OCI-LY7 (cell line): ENCODE measurements around the gene LRBA. TPM values are rescaled to one million over a fixed set of nuclear protein-coding genes. Genes with fewer than 3 reads are reported as not detected.
"Not testable (repeated sequence)": the region's sequence is repeated elsewhere in the genome, so short reads cannot be mapped to it uniquely, and the experiment has no call there.

Source experiments
- BruUV-seq: library from RNA; stranded (reverse); fragments of 400-500 nt; replicated peaks from 2 replicates; lab custom pipeline; 2021; lab: Mats Ljungman, UMichigan
- CTCF ChIA-PET: fragments of 300-600 bp; sonication (Branson Sonifier 250); formaldehyde crosslinking; loops from one replicate; lab custom pipeline; 2022; ENCODE audit warnings: antibody characterized with exemption; ENCODE audit not compliant: unreplicated experiment; lab: Charles Lee
- POLR2A ChIA-PET: fragments of 300-600 bp; sonication (Branson Sonifier 250); formaldehyde crosslinking; loops from one replicate; lab custom pipeline; 2022; ENCODE audit warnings: antibody characterized with exemption; lab: Charles Lee
- DNase-seq: peaks from one replicate; pipeline ENCODE4 v3.0.0-alpha.2; 2015; ENCODE audit warnings: low spot score
- H2AFZ ChIP-seq: fragments of 200-600 bp; sonication (generic), shearing (Covaris generic); 2 replicates; pipeline ENCODE4 v1.6.1; 2014; ENCODE audit warnings: mild to moderate bottlenecking, antibody characterized with exemption, low read length, moderate library complexity
- H3K27ac ChIP-seq: fragments of 200-600 bp; sonication (generic); 2 replicates; pipeline ENCODE4 v1.5.1; 2014; ENCODE audit warnings: mixed run types, low read depth, mild to moderate bottlenecking, moderate library complexity, low read length, inconsistent platforms; ENCODE audit not compliant: poor library complexity, severe bottlenecking
- H3K36me3 ChIP-seq: fragments of 200-600 bp; sonication (generic); 2 replicates; pipeline ENCODE4 v1.6.1; 2014; ENCODE audit warnings: mild to moderate bottlenecking, antibody characterized with exemption, low read length, moderate library complexity, mixed read lengths; ENCODE audit not compliant: insufficient read depth
- H3K4me1 ChIP-seq: fragments of 200-600 bp; sonication (generic); 2 replicates; pipeline ENCODE4 v1.5.1; 2014; ENCODE audit warnings: mild to moderate bottlenecking, low read length; ENCODE audit not compliant: insufficient read depth, poor library complexity, severe bottlenecking
- H3K4me2 ChIP-seq: fragments of 200-600 bp; sonication (generic); 2 replicates; pipeline ENCODE4 v1.6.1; 2014; ENCODE audit warnings: mild to moderate bottlenecking, low read length
- H3K4me3 ChIP-seq: fragments of 200-600 bp; sonication (generic); 2 replicates; pipeline ENCODE4 v1.5.1; 2014; ENCODE audit warnings: mild to moderate bottlenecking, low read depth, low read length; ENCODE audit not compliant: poor library complexity, severe bottlenecking
- H3K79me2 ChIP-seq: fragments of 200-600 bp; sonication (generic); 2 replicates; pipeline ENCODE4 v1.6.1; 2016; ENCODE audit warnings: low read depth, mild to moderate bottlenecking, low read length, moderate library complexity, mixed read lengths; ENCODE audit not compliant: insufficient read depth
- H3K9me2 ChIP-seq: fragments of 200-600 bp; sonication (generic); 2 replicates; pipeline ENCODE4 v1.6.1; 2016; ENCODE audit warnings: mild to moderate bottlenecking, low read length, mixed read lengths; ENCODE audit not compliant: insufficient read depth
- H3K9me3 ChIP-seq: fragments of 200-600 bp; sonication (generic); 2 replicates; pipeline ENCODE4 v1.6.1; 2014; ENCODE audit warnings: mild to moderate bottlenecking, mixed run types, low read length, mixed read lengths
- H4K20me1 ChIP-seq: fragments of 200-600 bp; sonication (generic); 2 replicates; pipeline ENCODE4 v1.6.1; 2014; ENCODE audit warnings: mild to moderate bottlenecking, antibody characterized with exemption, low read length, moderate library complexity, mixed read lengths; ENCODE audit not compliant: insufficient read depth
- CTCF ChIP-seq: fragments of 200-600 bp; sonication (generic); conservative IDR thresholded peaks from 2 replicates; pipeline ENCODE4 v1.5.1; 2014; ENCODE audit warnings: mild to moderate bottlenecking, antibody characterized with exemption, low read length, moderate library complexity, mixed read lengths
- EZH2phosphoT487 ChIP-seq: fragments of 200-600 bp; sonication (generic); IDR thresholded peaks from 2 replicates; pipeline ENCODE4 v1.6.1; 2018; ENCODE audit warnings: low read depth, borderline replicate concordance, mild to moderate bottlenecking, mixed run types, antibody characterized with exemption, low read length, moderate library complexity, mixed read lengths
- intact Hi-C: fragments of 100-400 bp; cut with micrococcal nuclease; formaldehyde crosslinking; loops from one replicate; pipeline ENCODE4 v1.10.0; 2022; ENCODE audit not compliant: unreplicated experiment
- total RNA-seq, 2 experiments: library from RNA; depleted of rRNA in 1 of 2; stranded (reverse); fragments of >200 nt in 1 of 2; shearing (Covaris generic) in 1 of 2; gene quantifications; 2 replicates each; pipeline ENCODE4 v1.2.3, GENCODE V29; 2014 to 2022

LRBA gene
- total RNA-seq, 2 experiments from 2014 or later, result 60.4 to 66.7 TPM

- H2AFZ ChIP-seq, result no peak overlapping the region
- no TSS peak for BruUV-seq
- intact Hi-C loops, result no loop called here
- H3K4me2 ChIP-seq, result no peak overlapping the region
- H3K4me1 ChIP-seq, result no peaks in the 10 kb centered on the region
- no peaks in the 10 kb centered on the region for H3K9me3 ChIP-seq
- TF ChIP-seq CTCF (no peak), EZH2phosphoT487 (no peak)
- POLR2A ChIA-PET, result interaction anchor here (1.4 kb wide), 1 partner anchor 23 kb away, joined by 4 read pairs; no protein-coding TSS in a partner anchor
- H3K36me3 ChIP-seq, result no peaks in the 10 kb centered on the region
- H3K9me2 ChIP-seq, result no peaks in the 10 kb centered on the region
- H4K20me1 ChIP-seq, result no peaks in the 10 kb centered on the region
- no peak overlapping the region for H3K27ac ChIP-seq
- no peak for DNase-seq
- no peaks in the 10 kb centered on the region for H3K79me2 ChIP-seq
- CTCF ChIA-PET, result no interaction called here
- H3K4me3 ChIP-seq, result no peak overlapping the region
Measured at GRCh38 chr4:150567070-150567469, 448.0 kb downstream of the LRBA start.

- BruUV-seq, H3K27ac ChIP-seq, H2AFZ ChIP-seq, H4K20me1 ChIP-seq, H3K9me3 ChIP-seq, H3K36me3 ChIP-seq, H3K4me3 ChIP-seq, CTCF ChIA-PET, intact Hi-C loops, H3K4me1 ChIP-seq, H3K79me2 ChIP-seq, H3K4me2 ChIP-seq, DNase-seq, H3K9me2 ChIP-seq: not testable (repeated sequence)
- POLR2A ChIA-PET, result interaction anchor here (0.6 kb wide), 1 partner anchor 1537 kb away, joined by 3 read pairs; no protein-coding TSS in a partner anchor
Measured at GRCh38 chr4:150564967-150565366, 450.1 kb downstream of the LRBA start.

- no TSS peak for BruUV-seq
- H2AFZ ChIP-seq, result no peak overlapping the region
- H3K36me3 ChIP-seq, result no peaks in the 10 kb centered on the region
- H3K9me2 ChIP-seq, result no peaks in the 10 kb centered on the region
- no peak overlapping the region for H3K4me2 ChIP-seq
- H4K20me1 ChIP-seq, result no peaks in the 10 kb centered on the region
- no peak for DNase-seq
- TF ChIP-seq EZH2phosphoT487 (no peak), CTCF (no peak)
- ChIA-PET CTCF (no interaction called here), POLR2A (interaction anchor here (0.6 kb wide), 1 partner anchor 504 kb away, joined by 3 read pairs; no protein-coding TSS in a partner anchor)
- no peaks in the 10 kb centered on the region for H3K79me2 ChIP-seq
- H3K4me3 ChIP-seq, result no peak overlapping the region
- H3K9me3 ChIP-seq, result no peaks in the 10 kb centered on the region
- intact Hi-C loops, result no loop called here
- no peaks in the 10 kb centered on the region for H3K4me1 ChIP-seq
- no peak overlapping the region for H3K27ac ChIP-seq
Measured at GRCh38 chr4:150562751-150563150, 452.3 kb downstream of the LRBA start.
